GM13976 (cell line): ENCODE measurements around the gene CLDN24.

Source experiments
- DNase-seq: peaks from one replicate; pipeline ENCODE4 v3.0.0; 2012; ENCODE audit warnings: low spot score
- CTCF ChIP-seq: IDR thresholded peaks from 2 replicates; pipeline ENCODE4 v1.5.1; 2012; ENCODE audit warnings: borderline replicate concordance, mild to moderate bottlenecking; ENCODE audit not compliant: insufficient read depth; ENCODE audit errors: extremely low read depth, missing control alignments, control extremely low read depth
- in situ Hi-C: fragments of 300-500 bp; cut with MboI; formaldehyde crosslinking; loops from one replicate; pipeline ENCODE4 v1.12.0; 2022; ENCODE audit warnings: low sequenced_read_pairs, mixed read lengths, inconsistent platforms; ENCODE audit not compliant: unreplicated experiment

The CLDN24 gene

GRCh38 chr4:183362036-183362435 is 39.8 kb upstream of the CLDN24 start:
- in situ Hi-C loops: no loop called here
- DNase-seq: no peak
- TF ChIP-seq CTCF: no peak

- in situ Hi-C loops: no loop called here
- TF ChIP-seq CTCF: no peak
- DNase-seq: no peak
These were observed 38.1 kb upstream of the CLDN24 start for GRCh38 chr4:183360161-183360919.

GRCh38 chr4:183358215-183358755 is 36.1 kb upstream of the CLDN24 start:
- no peak for DNase-seq
- in situ Hi-C loops: no loop called here
- no peak for TF ChIP-seq CTCF

- no peak for DNase-seq
- no peak for TF ChIP-seq CTCF
- in situ Hi-C loops: no loop called here
These were observed 34.9 kb upstream of the CLDN24 start for GRCh38 chr4:183356931-183357675.

- in situ Hi-C loops: no loop called here
- no peak for DNase-seq
- no peak for TF ChIP-seq CTCF
These were observed 34.1 kb upstream of the CLDN24 start for GRCh38 chr4:183356173-183356830.

GRCh38 chr4:183355405-183355804 is 33.2 kb upstream of the CLDN24 start:
- in situ Hi-C loops: no loop called here
- no peak for TF ChIP-seq CTCF
- DNase-seq: no peak
